ENCODE results near the gene STON1. TPM values are rescaled to one million over a fixed set of nuclear protein-coding genes. Genes with fewer than 3 reads are reported as not detected.
A peak's percentile ranks its signal among the peaks of the same experiment; 100 is the strongest.
"Not testable (repeated sequence)": the region's sequence is repeated elsewhere in the genome, so short reads cannot be mapped to it uniquely, and the experiment has no call there.

The STON1 gene
- total RNA-seq, 3 donors from 2014 or later, result 5.5 to 118 (median 6.0) TPM

- no peak for TF ChIP-seq CTCF (IDR thresholded peaks at IDR 0.05)
- ATAC-seq, result no peak
- intact Hi-C loops (cut with DNase I, micrococcal nuclease), result no loop called here
Measured at GRCh38 chr2:48587560-48587959, 57.6 kb downstream of the STON1 start.

GRCh38 chr2:48587961-48588360 lies 58.0 kb downstream of the STON1 start:
- no peak for DNase-seq
- ATAC-seq, result no peak
- Histone ChIP-seq H3K4me3 (no peak overlapping the region), H3K36me3 (ENCODE audit: low read depth) (no peaks in the 10 kb centered on the region), H3K4me1 (ENCODE audit: low read depth) (no peaks in the 10 kb centered on the region), H3K9me3 (no peaks in the 10 kb centered on the region)
- no peak for TF ChIP-seq CTCF (IDR thresholded peaks at IDR 0.05)
- intact Hi-C loops (cut with DNase I, micrococcal nuclease), result no loop called here

More at GRCh38 chr2:48587560-48587959, 57.6 kb downstream of the STON1 start:
- DNase-seq, result no peak
- no peak overlapping the region for H3K4me3 ChIP-seq
- H3K4me1 ChIP-seq (ENCODE audit: low read depth), result no peaks in the 10 kb centered on the region
- no peaks in the 10 kb centered on the region for H3K36me3 ChIP-seq (ENCODE audit: low read depth)
- H3K9me3 ChIP-seq, result no peaks in the 10 kb centered on the region

- Histone ChIP-seq H3K4me1 (ENCODE audit: low read depth) (no peaks in the 10 kb centered on the region), H3K4me3 (no peak overlapping the region), H3K36me3 (ENCODE audit: low read depth) (no peaks in the 10 kb centered on the region), H3K9me3 (no peaks in the 10 kb centered on the region)
- intact Hi-C loops (cut with DNase I, micrococcal nuclease), result no loop called here
- DNase-seq, result no peak
- no peak for TF ChIP-seq CTCF (IDR thresholded peaks at IDR 0.05)
- ATAC-seq, result no peak
Measured at GRCh38 chr2:48588745-48589144, 58.8 kb downstream of the STON1 start.

GRCh38 chr2:48589170-48589767 lies 59.3 kb downstream of the STON1 start:
- TF ChIP-seq CTCF (IDR thresholded peaks at IDR 0.05), result no peak
- DNase-seq (peak in 1 of 3 donors; percentile 9), ATAC-seq (no peak)
- Histone ChIP-seq H3K36me3 (ENCODE audit: low read depth) (no peaks in the 10 kb centered on the region), H3K4me1 (ENCODE audit: low read depth) (no peaks in the 10 kb centered on the region), H3K9me3 (no peaks in the 10 kb centered on the region), H3K4me3 (no peak overlapping the region)
- intact Hi-C loops (cut with DNase I, micrococcal nuclease), result no loop called here

GRCh38 chr2:48590017-48590416 lies 60.1 kb downstream of the STON1 start:
- H3K4me1 ChIP-seq (ENCODE audit: low read depth), result no peaks in the 10 kb centered on the region
- no peaks in the 10 kb centered on the region for H3K36me3 ChIP-seq (ENCODE audit: low read depth)
- no peak for DNase-seq
- intact Hi-C loops (cut with DNase I, micrococcal nuclease), result no loop called here
- no peak overlapping the region for H3K4me3 ChIP-seq
- ATAC-seq, result no peak
- no peak for TF ChIP-seq CTCF (IDR thresholded peaks at IDR 0.05)
- no peaks in the 10 kb centered on the region for H3K9me3 ChIP-seq

GRCh38 chr2:48592067-48592466 lies 62.1 kb downstream of the STON1 start:
- Histone ChIP-seq H3K9me3 (no peaks in the 10 kb centered on the region), H3K36me3 (ENCODE audit: low read depth) (no peaks in the 10 kb centered on the region), H3K4me3 (no peak overlapping the region), H3K4me1 (ENCODE audit: low read depth) (no peaks in the 10 kb centered on the region)
- DNase-seq (no peak), ATAC-seq (no peak)
- intact Hi-C loops (cut with DNase I, micrococcal nuclease), result no loop called here
- TF ChIP-seq CTCF (IDR thresholded peaks at IDR 0.05), result no peak

- intact Hi-C loops (cut with DNase I, micrococcal nuclease); ATAC-seq; DNase-seq; H3K4me3 ChIP-seq; H3K9me3 ChIP-seq; H3K36me3 ChIP-seq (ENCODE audit: low read depth); H3K4me1 ChIP-seq (ENCODE audit: low read depth): not testable (repeated sequence)
Measured at GRCh38 chr2:48596751-48597150, 66.8 kb downstream of the STON1 start.
